ENCODE results near the gene DNASE1L3. TPM values are rescaled to one million over a fixed set of nuclear protein-coding genes. Genes with fewer than 3 reads are reported as not detected.
"Not testable (repeated sequence)": the region's sequence is repeated elsewhere in the genome, so short reads cannot be mapped to it uniquely, and the experiment has no call there.

The DNASE1L3 gene
- total RNA-seq, 4 donors from 2014 or later = 0.58 to 2.4 (median 1.3) TPM; not detected in 1

GRCh38 chr3:58249358-58250092 is 38.8 kb upstream of the DNASE1L3 start:
- Histone ChIP-seq H3K27me3 (no peaks in the 10 kb centered on the region), H3K27ac (peak overlapping the region in 1 of 4 donors; percentile 28), H3K36me3 (no peaks in the 10 kb centered on the region), H3K9me3 (no peaks in the 10 kb centered on the region), H3K4me1 (peaks cover 0 to 38% (median 0%) of the 10 kb centered on the region in 3 donors), H3K4me3 (no peak overlapping the region)
- TF ChIP-seq CTCF (IDR thresholded peaks at IDR 0.05) (peak in 1 of 4 experiments; percentile 15), EP300 (IDR thresholded peaks at IDR 0.05) (no peak)
- peak; percentile 19 for ATAC-seq
- WGBS, 2 donors (ENCODE audit: low coverage in 1 of 2) = 51 to 54% methylated on average over 6 to 7 of the region's 7 CpGs

DNA sequence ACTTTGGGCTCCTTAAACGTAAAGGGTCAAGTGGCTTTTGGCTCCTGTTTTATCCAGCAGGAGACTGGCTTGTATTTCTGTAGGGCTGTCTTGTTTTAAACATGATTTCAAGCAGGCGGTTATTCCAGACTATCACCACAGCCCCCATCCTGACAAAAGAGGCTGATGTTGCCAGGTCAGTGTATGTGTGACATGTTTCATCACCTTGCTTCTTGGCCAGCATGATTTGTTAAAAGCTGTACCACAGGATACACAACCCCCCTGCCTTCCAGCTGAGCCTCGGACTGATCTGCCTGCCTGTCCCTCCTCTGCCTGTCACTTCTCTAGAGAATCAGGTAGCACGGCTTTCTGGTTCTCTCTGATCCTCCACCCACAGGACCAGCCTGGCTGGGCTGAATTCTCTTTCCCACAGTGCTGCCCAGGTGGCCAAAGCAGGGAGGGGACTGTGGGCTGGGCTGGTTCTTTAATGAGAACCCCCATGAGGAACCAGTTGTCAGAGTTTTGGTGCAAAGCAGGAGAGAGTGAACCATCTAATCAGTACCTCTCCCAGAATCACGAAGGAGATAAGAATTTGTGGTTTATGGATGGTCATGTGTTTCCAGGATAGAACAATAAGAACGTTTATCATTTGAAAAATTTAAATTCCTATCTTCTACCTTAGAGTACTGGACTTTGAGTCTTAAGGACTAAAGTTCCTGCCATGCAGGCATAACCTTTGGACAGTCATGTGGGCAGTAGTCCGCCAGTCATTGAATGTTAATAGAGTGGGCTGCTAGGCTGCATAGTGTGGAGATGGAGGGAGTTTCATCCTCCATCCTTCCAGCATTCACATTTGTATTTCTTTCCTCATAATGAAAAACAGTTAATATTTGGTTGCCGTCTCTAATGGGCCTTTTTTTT is 35.6 kb upstream of the DNASE1L3 start:
- no peak overlapping the region for H3K27ac ChIP-seq
- H3K4me1 ChIP-seq = peaks cover 0 to 23% (median 0%) of the 10 kb centered on the region in 3 donors
- no peak overlapping the region for H3K4me3 ChIP-seq
- WGBS, 2 donors (ENCODE audit: low coverage in 1 of 2) = 75 to 85% methylated on average over 4 to 7 of the region's 8 CpGs
- H3K27me3 ChIP-seq = no peaks in the 10 kb centered on the region
- no peaks in the 10 kb centered on the region for H3K36me3 ChIP-seq
- TF ChIP-seq CTCF (IDR thresholded peaks at IDR 0.05) = no peak
- no peak for TF ChIP-seq POLR2AphosphoS5 (IDR thresholded peaks at IDR 0.05)
- no peak for TF ChIP-seq POLR2A (IDR thresholded peaks at IDR 0.05)
- no peak for TF ChIP-seq EP300 (IDR thresholded peaks at IDR 0.05)
- no peak for ATAC-seq
- no peaks in the 10 kb centered on the region for H3K9me3 ChIP-seq

- Histone ChIP-seq H3K9me3 (no peaks in the 10 kb centered on the region), H3K27ac (no peak overlapping the region), H3K36me3 (no peaks in the 10 kb centered on the region), H3K4me3 (no peak overlapping the region), H3K4me1 (peaks cover 0 to 18% (median 3%) of the 10 kb centered on the region in 3 donors), H3K27me3 (no peaks in the 10 kb centered on the region)
- WGBS, 2 donors (ENCODE audit: low coverage in 1 of 2) = 79 to 89% methylated on average over 3 to 6 of the region's 6 CpGs
- TF ChIP-seq CTCF (IDR thresholded peaks at IDR 0.05) (no peak), POLR2AphosphoS5 (IDR thresholded peaks at IDR 0.05) (no peak), EP300 (IDR thresholded peaks at IDR 0.05) (no peak), POLR2A (IDR thresholded peaks at IDR 0.05) (no peak)
- ATAC-seq = no peak
Observed at GRCh38 chr3:58243976-58244585, 33.3 kb upstream of the DNASE1L3 start.

DNA sequence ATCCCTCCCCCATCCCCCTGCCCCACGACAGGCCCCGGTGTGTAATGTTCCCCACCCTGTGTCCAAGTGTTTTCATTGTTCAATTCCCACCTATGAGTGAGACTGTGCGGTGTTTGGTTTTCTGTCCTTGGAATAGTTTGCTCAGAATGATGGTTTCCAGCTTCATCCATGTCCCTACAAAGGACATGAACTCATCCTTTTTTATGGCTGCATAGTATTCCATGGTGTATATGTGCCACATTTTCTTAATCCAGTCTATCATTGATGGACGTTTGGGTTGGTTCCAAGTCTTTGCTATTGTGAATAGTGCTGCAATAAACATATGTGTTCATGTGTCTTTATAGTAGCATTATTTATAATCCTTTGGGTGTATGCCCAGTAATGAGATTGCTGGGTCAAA is 32.1 kb upstream of the DNASE1L3 start:
- not testable (repeated sequence) for H3K9me3 ChIP-seq, H3K4me3 ChIP-seq, H3K27ac ChIP-seq, H3K36me3 ChIP-seq, ATAC-seq, H3K27me3 ChIP-seq
- H3K4me1 ChIP-seq = peaks cover 0 to 27% (median 10%) of the 10 kb centered on the region in 3 donors
- WGBS, 2 donors (ENCODE audit: low coverage in 1 of 2) = 0 to 71% methylated on average over 1 of the region's 4 CpGs

DNA sequence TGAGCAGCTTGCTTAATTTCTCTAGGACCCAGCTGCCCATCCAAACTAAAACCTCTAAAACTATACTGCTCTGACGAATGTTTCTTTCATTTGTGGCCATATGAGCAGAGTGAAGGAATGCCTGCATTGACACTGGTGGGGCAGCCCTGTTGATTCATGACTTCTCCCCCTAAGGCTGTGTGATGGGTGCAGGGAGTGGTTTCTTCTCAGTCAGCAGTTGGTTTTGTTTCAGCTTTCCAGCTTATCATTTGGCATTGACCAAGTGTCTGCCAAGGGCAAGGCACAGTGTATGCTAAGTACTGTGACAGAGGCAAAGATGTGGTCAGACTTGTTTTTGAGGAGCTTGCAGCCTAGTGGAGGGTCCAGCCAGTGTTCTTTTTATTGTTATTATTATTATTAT is 31.6 kb upstream of the DNASE1L3 start:
- 75 to 91% methylated on average over 1 of the region's 1 CpG for WGBS, 2 donors (ENCODE audit: low coverage in 1 of 2)

More for the DNA sequence above, 31.6 kb upstream of the DNASE1L3 start:
- Histone ChIP-seq H3K27ac (no peak overlapping the region), H3K27me3 (no peaks in the 10 kb centered on the region), H3K4me1 (peaks cover 0 to 27% (median 10%) of the 10 kb centered on the region in 3 donors), H3K9me3 (no peaks in the 10 kb centered on the region), H3K36me3 (no peaks in the 10 kb centered on the region), H3K4me3 (no peak overlapping the region)
- ATAC-seq = no peak
- TF ChIP-seq POLR2AphosphoS5 (IDR thresholded peaks at IDR 0.05) (no peak), POLR2A (IDR thresholded peaks at IDR 0.05) (no peak), CTCF (IDR thresholded peaks at IDR 0.05) (no peak), EP300 (IDR thresholded peaks at IDR 0.05) (no peak)

Measured in gastroesophageal sphincter (tissue), 4 donors.